Measurements from ENCODE around the gene CHMP6. TPM values are rescaled to one million over a fixed set of nuclear protein-coding genes. Genes with fewer than 3 reads are reported as not detected.

The CHMP6 gene
- polyA plus RNA-seq, 1 experiment: 27.3 TPM

- Histone ChIP-seq H3K4me3 (ENCODE audit: low read depth, low read length) (no peak overlapping the region), H3K27me3 (ENCODE audit: control insufficient read depth, insufficient read depth, low read length) (peaks cover 16% of the 10 kb centered on the region), H3K9me3 (ENCODE audit: control insufficient read depth, insufficient read depth, low read length) (peaks cover 4% of the 10 kb centered on the region; the same call in 1 of the 2 replicates), H3K27ac (ENCODE audit: low read depth, low read length) (no peak overlapping the region)
- DNase-seq (ENCODE audit: low read depth, low spot score): no peak
- no peak for TF ChIP-seq CTCF (IDR thresholded peaks at IDR 0.05; ENCODE audit: low read depth, low read length)
- ChIA-PET CTCF (no interaction called here), POLR2A (no interaction called here)
Measured at GRCh38 chr17:81000631-81001357, 9.2 kb downstream of the CHMP6 start.

GRCh38 chr17:81002013-81002384, 10.4 kb downstream of the CHMP6 start:
- H3K27me3 ChIP-seq (ENCODE audit: control insufficient read depth, insufficient read depth, low read length): peaks cover 24% of the 10 kb centered on the region
- no peak overlapping the region for H3K4me3 ChIP-seq (ENCODE audit: low read depth, low read length)
- peaks cover 4% of the 10 kb centered on the region; the same call in 1 of the 2 replicates for H3K9me3 ChIP-seq (ENCODE audit: control insufficient read depth, insufficient read depth, low read length)
- TF ChIP-seq CTCF (IDR thresholded peaks at IDR 0.05; ENCODE audit: low read depth, low read length): no peak
- H3K27ac ChIP-seq (ENCODE audit: low read depth, low read length): no peak overlapping the region
- ChIA-PET CTCF (no interaction called here), POLR2A (no interaction called here)
- no peak for DNase-seq (ENCODE audit: low read depth, low spot score)

- Histone ChIP-seq H3K27me3 (ENCODE audit: control insufficient read depth, insufficient read depth, low read length) (peaks cover 24% of the 10 kb centered on the region), H3K27ac (ENCODE audit: low read depth, low read length) (no peak overlapping the region), H3K9me3 (ENCODE audit: control insufficient read depth, insufficient read depth, low read length) (peaks cover 4% of the 10 kb centered on the region; the same call in 1 of the 2 replicates), H3K4me3 (ENCODE audit: low read depth, low read length) (no peak overlapping the region)
- CTCF ChIA-PET: no interaction called here
- no peak for DNase-seq (ENCODE audit: low read depth, low spot score)
- POLR2A ChIA-PET: no interaction called here
- no peak for TF ChIP-seq CTCF (IDR thresholded peaks at IDR 0.05; ENCODE audit: low read depth, low read length)
Measured at GRCh38 chr17:81002409-81003361, 11.0 kb downstream of the CHMP6 start.

- Histone ChIP-seq H3K27ac (ENCODE audit: low read depth, low read length) (no peak overlapping the region), H3K27me3 (ENCODE audit: control insufficient read depth, insufficient read depth, low read length) (peaks cover 26% of the 10 kb centered on the region), H3K4me3 (ENCODE audit: low read depth, low read length) (peak overlapping the region; percentile 38), H3K9me3 (ENCODE audit: control insufficient read depth, insufficient read depth, low read length) (peaks cover 4% of the 10 kb centered on the region; the same call in 1 of the 2 replicates)
- TF ChIP-seq CTCF (IDR thresholded peaks at IDR 0.05; ENCODE audit: low read depth, low read length): no peak
- POLR2A ChIA-PET: no interaction called here
- no peak for DNase-seq (ENCODE audit: low read depth, low spot score)
- CTCF ChIA-PET: interaction anchor here (0.7 kb wide), 1 partner anchor 94 kb away, joined by 3 read pairs; no protein-coding TSS in a partner anchor
Measured at GRCh38 chr17:81003711-81004475, 12.3 kb downstream of the CHMP6 start.
